Measurements from ENCODE around the gene FGFRL1. TPM values are rescaled to one million over a fixed set of nuclear protein-coding genes. Genes with fewer than 3 reads are reported as not detected.
"Not testable (repeated sequence)": the region's sequence is repeated elsewhere in the genome, so short reads cannot be mapped to it uniquely, and the experiment has no call there.

The FGFRL1 gene
- total RNA-seq, 8 experiments from 2014 or later: 5.4 to 42.4 (median 15.0) TPM

GRCh38 chr4:1041147-1041935 is 29.9 kb downstream of the FGFRL1 start:
- WGBS, 10 experiments: 8 to 83% (median 44%) methylated on average over 2 to 11 of the region's 36 CpGs; no CpG with 5 or more reads in 3 of the 10 experiments
- Histone ChIP-seq H3K27ac (peak overlapping the region in 1 of 2 donors; percentile 23), H3K4me1 (replicated peaks in 1 of 2) (peaks cover 55 to 75% of the 10 kb centered on the region in 2 donors), H3K4me3 (no peak overlapping the region)
- in situ Hi-C loops (cut with MboI; ENCODE audit: low pct_unique_long_range_greater_than_20kb in 2 of 9, low sequenced_read_pairs in 9 of 9, unreplicated experiment in 9 of 9): no loop called here
- peak in 6 of 8 experiments; percentile 0 to 19 (median 8) for ATAC-seq (replicated peaks in 6 of 8)

- in situ Hi-C loops (cut with MboI; ENCODE audit: low pct_unique_long_range_greater_than_20kb in 2 of 9, low sequenced_read_pairs in 9 of 9, unreplicated experiment in 9 of 9): no loop called here
- WGBS, 10 experiments: 30 to 50% methylated on average over 1 to 2 of the region's 8 CpGs; no CpG with 5 or more reads in 8 of the 10 experiments
- H3K4me3 ChIP-seq: no peak overlapping the region
- peaks cover 49 to 69% of the 10 kb centered on the region in 2 donors for H3K4me1 ChIP-seq (replicated peaks in 1 of 2)
- H3K27ac ChIP-seq: peak overlapping the region in 1 of 2 donors; percentile 23
- no peak for ATAC-seq (replicated peaks in 6 of 8)
These were observed 30.5 kb downstream of the FGFRL1 start for GRCh38 chr4:1041936-1042330.

- H3K27ac ChIP-seq: no peak overlapping the region
- no peak overlapping the region for H3K4me3 ChIP-seq
- in situ Hi-C loops (cut with MboI; ENCODE audit: low pct_unique_long_range_greater_than_20kb in 2 of 9, low sequenced_read_pairs in 9 of 9, unreplicated experiment in 9 of 9): no loop called here
- ATAC-seq (replicated peaks in 6 of 8): no peak
- WGBS, 10 experiments: no CpG with 5 or more reads among the region's 17 CpGs
- H3K4me1 ChIP-seq (replicated peaks in 1 of 2): peaks cover 45 to 63% of the 10 kb centered on the region in 2 donors
These were observed 31.1 kb downstream of the FGFRL1 start for GRCh38 chr4:1042352-1043055.

GRCh38 chr4:1043162-1043561 is 31.7 kb downstream of the FGFRL1 start:
- ATAC-seq (replicated peaks in 6 of 8): no peak
- in situ Hi-C loops (cut with MboI; ENCODE audit: low pct_unique_long_range_greater_than_20kb in 2 of 9, low sequenced_read_pairs in 9 of 9, unreplicated experiment in 9 of 9): no loop called here
- WGBS, 10 experiments: no CpG with 5 or more reads among the region's 7 CpGs
- Histone ChIP-seq H3K4me3 (no peak overlapping the region), H3K4me1 (replicated peaks in 1 of 2) (peaks cover 44 to 59% of the 10 kb centered on the region in 2 donors), H3K27ac (peak overlapping the region in 1 of 2 donors; percentile 50)

- H3K4me3 ChIP-seq: no peak overlapping the region
- peak overlapping the region in 1 of 2 donors; percentile 50 for H3K27ac ChIP-seq
- WGBS, 10 experiments: 0 to 83% (median 67%) methylated on average over 1 to 9 of the region's 36 CpGs; no CpG with 5 or more reads in 5 of the 10 experiments
- peaks cover 43 to 54% of the 10 kb centered on the region in 2 donors for H3K4me1 ChIP-seq (replicated peaks in 1 of 2)
- peak; percentile 40 to 92 (median 90) for ATAC-seq (replicated peaks in 6 of 8)
- in situ Hi-C loops (cut with MboI; ENCODE audit: low pct_unique_long_range_greater_than_20kb in 2 of 9, low sequenced_read_pairs in 9 of 9, unreplicated experiment in 9 of 9): no loop called here
These were observed 32.4 kb downstream of the FGFRL1 start for GRCh38 chr4:1043651-1044468.

- Histone ChIP-seq H3K4me3 (no peak overlapping the region), H3K27ac (no peak overlapping the region), H3K4me1 (replicated peaks in 1 of 2) (peaks cover 40 to 46% of the 10 kb centered on the region in 2 donors)
- ATAC-seq (replicated peaks in 6 of 8): no peak
- in situ Hi-C loops (cut with MboI; ENCODE audit: low pct_unique_long_range_greater_than_20kb in 2 of 9, low sequenced_read_pairs in 9 of 9, unreplicated experiment in 9 of 9): no loop called here
- 60 to 100% (median 88%) methylated on average over 1 to 8 of the region's 12 CpGs; no CpG with 5 or more reads in 2 of the 10 experiments for WGBS, 10 experiments
These were observed 33.2 kb downstream of the FGFRL1 start for GRCh38 chr4:1044469-1045192.

- H3K27ac ChIP-seq: no peak overlapping the region
- peaks cover 39 to 44% of the 10 kb centered on the region in 2 donors for H3K4me1 ChIP-seq (replicated peaks in 1 of 2)
- in situ Hi-C loops (cut with MboI; ENCODE audit: low pct_unique_long_range_greater_than_20kb in 2 of 9, low sequenced_read_pairs in 9 of 9, unreplicated experiment in 9 of 9): no loop called here
- no peak for ATAC-seq (replicated peaks in 6 of 8)
- 46 to 88% (median 80%) methylated on average over 1 to 4 of the region's 14 CpGs; no CpG with 5 or more reads in 7 of the 10 experiments for WGBS, 10 experiments
- peak overlapping the region in 1 of 5 donors; percentile 30 for H3K4me3 ChIP-seq
These were observed 33.8 kb downstream of the FGFRL1 start for GRCh38 chr4:1045193-1045594.

- peak overlapping the region in 1 of 5 donors; percentile 30 for H3K4me3 ChIP-seq
- 0 to 5% methylated on average over 2 to 4 of the region's 36 CpGs; no CpG with 5 or more reads in 8 of the 10 experiments for WGBS, 10 experiments
- in situ Hi-C loops (cut with MboI; ENCODE audit: low pct_unique_long_range_greater_than_20kb in 2 of 9, low sequenced_read_pairs in 9 of 9, unreplicated experiment in 9 of 9): no loop called here
- no peak for ATAC-seq (replicated peaks in 6 of 8)
- peaks cover 37 to 39% of the 10 kb centered on the region in 2 donors for H3K4me1 ChIP-seq (replicated peaks in 1 of 2)
- no peak overlapping the region for H3K27ac ChIP-seq
These were observed 34.3 kb downstream of the FGFRL1 start for GRCh38 chr4:1045595-1046201.

- ATAC-seq (replicated peaks in 6 of 8): peak in 3 of 8 experiments; percentile 1 to 11 (median 2)
- peaks cover 29 to 30% of the 10 kb centered on the region in 2 donors for H3K4me1 ChIP-seq (replicated peaks in 1 of 2)
- in situ Hi-C loops (cut with MboI; ENCODE audit: low pct_unique_long_range_greater_than_20kb in 2 of 9, low sequenced_read_pairs in 9 of 9, unreplicated experiment in 9 of 9); H3K27ac ChIP-seq; H3K4me3 ChIP-seq: not testable (repeated sequence)
- 13 to 40% (median 20%) methylated on average over 1 to 4 of the region's 29 CpGs; no CpG with 5 or more reads in 7 of the 10 experiments for WGBS, 10 experiments
These were observed 35.2 kb downstream of the FGFRL1 start for GRCh38 chr4:1046581-1047011.

GRCh38 chr4:1047106-1047975 is 35.9 kb downstream of the FGFRL1 start:
- peaks cover 25 to 29% of the 10 kb centered on the region in 2 donors for H3K4me1 ChIP-seq (replicated peaks in 1 of 2)
- peak in 1 of 8 experiments; percentile 1 for ATAC-seq (replicated peaks in 6 of 8)
- no peak overlapping the region for H3K27ac ChIP-seq
- in situ Hi-C loops (cut with MboI; ENCODE audit: low pct_unique_long_range_greater_than_20kb in 2 of 9, low sequenced_read_pairs in 9 of 9, unreplicated experiment in 9 of 9): no loop called here
- H3K4me3 ChIP-seq: no peak overlapping the region
- WGBS, 10 experiments: 53 to 96% (median 86%) methylated on average over 1 to 20 of the region's 41 CpGs; no CpG with 5 or more reads in 4 of the 10 experiments
